Body of pancreas (tissue), 4 donors: ENCODE data around the gene SAMD13.

Experiments used
- CTCF ChIP-seq, 7 experiments: fragments of 450-650 bp in 4 of 7; fragments of 200-600 bp in 3 of 7; sonication (generic) in 3 of 7; IDR thresholded peaks; one replicate each; pipeline ENCODE4 v1.5.1; 2016 to 2019; ENCODE audit warnings: antibody characterized with exemption in 7 of 7
- POLR2A ChIP-seq, 3 donors: fragments of 450-650 bp; IDR thresholded peaks; one replicate each; pipeline ENCODE4 v1.6.1; 2016; ENCODE audit warnings: antibody characterized with exemption in 3 of 3, mild to moderate bottlenecking in 2 of 3

GRCh38 chr1:84289169-84289785 is 12.2 kb upstream of the SAMD13 start:
- TF ChIP-seq CTCF (IDR thresholded peaks at IDR 0.05) (no peak), POLR2A (IDR thresholded peaks at IDR 0.05) (no peak)
